CD4-positive, CD25-positive, alpha-beta regulatory T cell (primary cell): ENCODE measurements around the gene OR6Q1. TPM values are rescaled to one million over a fixed set of nuclear protein-coding genes. Genes with fewer than 3 reads are reported as not detected.

Experiments
- ATAC-seq, 2 donors: fragments of 150-1000 bp; cut with Tn5 transposase; one replicate each; pipeline ENCODE4 v1.10.0; 2021; ENCODE audit warnings: low read depth in 2 of 2, moderate number of reproducible peaks in 2 of 2, moderate library complexity in 1 of 2
- DNase-seq, 3 donors: peaks; one replicate each; pipeline versions ENCODE4 v3.0.0 to v3.0.0-alpha.2; 2012 to 2022; ENCODE audit warnings: mixed read lengths in 1 of 3
- H3K27ac ChIP-seq: one replicate; pipeline ENCODE4 v1.7.0; 2013; ENCODE audit warnings: mild to moderate bottlenecking, low read length; ENCODE audit not compliant: insufficient read depth, poor library complexity, severe bottlenecking
- H3K27me3 ChIP-seq: one replicate; pipeline ENCODE4 v1.7.0; 2013; ENCODE audit warnings: low read length; ENCODE audit not compliant: control insufficient read depth, insufficient read depth
- H3K36me3 ChIP-seq: one replicate; pipeline ENCODE4 v1.7.0; 2013; ENCODE audit warnings: mild to moderate bottlenecking, low read length, moderate library complexity; ENCODE audit not compliant: control insufficient read depth, insufficient read depth
- H3K4me1 ChIP-seq: 2 replicates; pipeline ENCODE4 v1.7.0; 2013; ENCODE audit warnings: mild to moderate bottlenecking, low read length; ENCODE audit not compliant: insufficient read depth, control insufficient read depth, poor library complexity, severe bottlenecking
- H3K4me3 ChIP-seq: one replicate; pipeline ENCODE4 v1.7.0; 2013; ENCODE audit warnings: low read depth, mild to moderate bottlenecking, low read length, moderate library complexity
- H3K9me3 ChIP-seq, 2 experiments: 1 replicate in 1 of 2; 2 replicates in 1 of 2; pipeline ENCODE4 v1.7.0; 2013; ENCODE audit warnings: low read length in 2 of 2, mild to moderate bottlenecking in 1 of 2, moderate library complexity in 1 of 2; ENCODE audit not compliant: control insufficient read depth in 2 of 2
- H3K27ac Mint-ChIP-seq, 3 donors: one replicate each; pipeline ENCODE4 v1.8.0; 2020 to 2022; ENCODE audit warnings: mild to moderate bottlenecking in 3 of 3, mixed read lengths in 3 of 3, moderate library complexity in 2 of 3
- H3K27me3 Mint-ChIP-seq: one replicate; pipeline ENCODE4 v1.8.0; 2022; ENCODE audit warnings: mild to moderate bottlenecking, mixed read lengths
- H3K36me3 Mint-ChIP-seq: one replicate; pipeline ENCODE4 v1.8.0; 2020; ENCODE audit warnings: mixed read lengths
- H3K4me1 Mint-ChIP-seq, 4 donors: one replicate each; pipeline ENCODE4 v1.8.0; 2020 to 2022; ENCODE audit warnings: mixed read lengths in 4 of 4, mild to moderate bottlenecking in 1 of 4
- H3K4me3 Mint-ChIP-seq, 4 donors: one replicate each; pipeline ENCODE4 v1.8.0; 2020 to 2022; ENCODE audit warnings: mild to moderate bottlenecking in 4 of 4, mixed read lengths in 4 of 4, moderate library complexity in 3 of 4
- H3K9me3 Mint-ChIP-seq, 7 donors: one replicate each; pipeline ENCODE4 v1.8.0; 2020 to 2022; ENCODE audit warnings: mixed read lengths in 7 of 7, mild to moderate bottlenecking in 3 of 7, moderate library complexity in 2 of 7
- polyA plus RNA-seq, 4 donors: library from polyadenylated mRNA; unstranded; fragments of 300-500 nt; fragmentation: Illumina TruSeq; gene quantifications; one replicate each; pipeline ENCODE4 v1.2.3, GENCODE V29; 2021
- total RNA-seq: library from RNA; stranded (reverse); gene quantifications from one replicate; pipeline ENCODE4 v1.2.3, GENCODE V29; 2022

Gene OR6Q1
- total and polyA plus RNA-seq, 5 donors from 2014 or later: not detected

GRCh38 chr11:58059007-58059350, 28.2 kb downstream of the OR6Q1 start:
- ATAC-seq: no peak
- H3K27me3 ChIP-seq: peaks cover 3% of the 10 kb centered on the region
- Mint-ChIP-seq H3K4me3 (no peak overlapping the region), H3K9me3 (peaks cover 0 to 3% (median 0%) of the 10 kb centered on the region in 7 donors), H3K36me3 (no peaks in the 10 kb centered on the region), H3K27me3 (peaks cover 5% of the 10 kb centered on the region), H3K4me1 (no peaks in the 10 kb centered on the region), H3K27ac (no peak overlapping the region)
- no peaks in the 10 kb centered on the region for H3K36me3 ChIP-seq
- no peak overlapping the region for H3K4me3 ChIP-seq
- no peak overlapping the region for H3K27ac ChIP-seq
- H3K9me3 ChIP-seq: no peaks in the 10 kb centered on the region
- no peaks in the 10 kb centered on the region for H3K4me1 ChIP-seq
- no peak for DNase-seq

- DNase-seq (no peak), ATAC-seq (no peak)
- no peak overlapping the region for H3K4me3 ChIP-seq
- H3K4me1 ChIP-seq: no peaks in the 10 kb centered on the region
- Mint-ChIP-seq H3K4me1 (no peaks in the 10 kb centered on the region), H3K27me3 (peaks cover 6% of the 10 kb centered on the region), H3K4me3 (no peak overlapping the region), H3K9me3 (no peaks in the 10 kb centered on the region), H3K36me3 (no peaks in the 10 kb centered on the region), H3K27ac (no peak overlapping the region)
- H3K36me3 ChIP-seq: no peaks in the 10 kb centered on the region
- H3K9me3 ChIP-seq: no peaks in the 10 kb centered on the region
- H3K27ac ChIP-seq: no peak overlapping the region
- H3K27me3 ChIP-seq: peaks cover 3% of the 10 kb centered on the region
Observed at GRCh38 chr11:58060535-58060934, 29.8 kb downstream of the OR6Q1 start.

- H3K27ac ChIP-seq: no peak overlapping the region
- no peak overlapping the region for H3K4me3 ChIP-seq
- no peaks in the 10 kb centered on the region for H3K36me3 Mint-ChIP-seq
- H3K36me3 ChIP-seq: no peaks in the 10 kb centered on the region
- no peak overlapping the region for H3K4me3 Mint-ChIP-seq
- ATAC-seq: no peak
- no peaks in the 10 kb centered on the region for H3K9me3 ChIP-seq
- peaks cover 3% of the 10 kb centered on the region for H3K27me3 ChIP-seq
- peaks cover 6% of the 10 kb centered on the region for H3K27me3 Mint-ChIP-seq
- H3K9me3 Mint-ChIP-seq: no peaks in the 10 kb centered on the region
- no peaks in the 10 kb centered on the region for H3K4me1 Mint-ChIP-seq
- H3K27ac Mint-ChIP-seq: no peak overlapping the region
- DNase-seq: no peak
- no peaks in the 10 kb centered on the region for H3K4me1 ChIP-seq
Observed at GRCh38 chr11:58060939-58061672, 30.4 kb downstream of the OR6Q1 start.

- Mint-ChIP-seq H3K27ac (no peak overlapping the region), H3K27me3 (peaks cover 6% of the 10 kb centered on the region), H3K9me3 (no peaks in the 10 kb centered on the region), H3K4me3 (no peak overlapping the region), H3K4me1 (no peaks in the 10 kb centered on the region), H3K36me3 (no peaks in the 10 kb centered on the region)
- Histone ChIP-seq H3K27ac (no peak overlapping the region), H3K4me1 (no peaks in the 10 kb centered on the region), H3K27me3 (peaks cover 3% of the 10 kb centered on the region), H3K36me3 (no peaks in the 10 kb centered on the region), H3K4me3 (no peak overlapping the region), H3K9me3 (no peaks in the 10 kb centered on the region)
- no peak for DNase-seq
- no peak for ATAC-seq
Observed at GRCh38 chr11:58061813-58062212, 31.1 kb downstream of the OR6Q1 start.

GRCh38 chr11:58067685-58068084, 36.9 kb downstream of the OR6Q1 start:
- Histone ChIP-seq H3K36me3 (no peaks in the 10 kb centered on the region), H3K27ac (no peak overlapping the region), H3K27me3 (no peaks in the 10 kb centered on the region), H3K4me3 (no peak overlapping the region), H3K4me1 (no peaks in the 10 kb centered on the region), H3K9me3 (no peaks in the 10 kb centered on the region)
- Mint-ChIP-seq H3K36me3 (no peaks in the 10 kb centered on the region), H3K9me3 (no peaks in the 10 kb centered on the region), H3K27ac (no peak overlapping the region), H3K4me1 (no peaks in the 10 kb centered on the region), H3K4me3 (no peak overlapping the region), H3K27me3 (peaks cover 6% of the 10 kb centered on the region)
- DNase-seq (no peak), ATAC-seq (no peak)

- DNase-seq: no peak
- no peaks in the 10 kb centered on the region for H3K4me1 ChIP-seq
- H3K27ac ChIP-seq: no peak overlapping the region
- no peaks in the 10 kb centered on the region for H3K9me3 ChIP-seq
- peaks cover 6% of the 10 kb centered on the region for H3K27me3 Mint-ChIP-seq
- H3K4me1 Mint-ChIP-seq: no peaks in the 10 kb centered on the region
- H3K9me3 Mint-ChIP-seq: no peaks in the 10 kb centered on the region
- no peak for ATAC-seq
- no peak overlapping the region for H3K4me3 Mint-ChIP-seq
- no peaks in the 10 kb centered on the region for H3K27me3 ChIP-seq
- no peak overlapping the region for H3K27ac Mint-ChIP-seq
- no peaks in the 10 kb centered on the region for H3K36me3 ChIP-seq
- no peak overlapping the region for H3K4me3 ChIP-seq
- no peaks in the 10 kb centered on the region for H3K36me3 Mint-ChIP-seq
Observed at GRCh38 chr11:58068655-58069054, 37.9 kb downstream of the OR6Q1 start.

GRCh38 chr11:58070585-58070984, 39.8 kb downstream of the OR6Q1 start:
- no peaks in the 10 kb centered on the region for H3K36me3 Mint-ChIP-seq
- no peaks in the 10 kb centered on the region for H3K4me1 ChIP-seq
- no peak overlapping the region for H3K27ac ChIP-seq
- no peaks in the 10 kb centered on the region for H3K27me3 Mint-ChIP-seq
- no peak overlapping the region for H3K4me3 ChIP-seq
- no peaks in the 10 kb centered on the region for H3K4me1 Mint-ChIP-seq
- H3K9me3 ChIP-seq: no peaks in the 10 kb centered on the region
- DNase-seq: no peak
- H3K27me3 ChIP-seq: no peaks in the 10 kb centered on the region
- H3K27ac Mint-ChIP-seq: no peak overlapping the region
- peaks cover 0 to 4% (median 0%) of the 10 kb centered on the region in 7 donors for H3K9me3 Mint-ChIP-seq
- H3K36me3 ChIP-seq: no peaks in the 10 kb centered on the region
- no peak for ATAC-seq
- no peak overlapping the region for H3K4me3 Mint-ChIP-seq

GRCh38 chr11:58075781-58076180, 45.0 kb downstream of the OR6Q1 start:
- H3K4me3 ChIP-seq: no peak overlapping the region
- H3K4me3 Mint-ChIP-seq: no peak overlapping the region
- ATAC-seq (no peak), DNase-seq (no peak)
- H3K9me3 Mint-ChIP-seq: peaks cover 0 to 6% (median 0%) of the 10 kb centered on the region in 7 donors
- no peaks in the 10 kb centered on the region for H3K4me1 Mint-ChIP-seq
- no peaks in the 10 kb centered on the region for H3K36me3 ChIP-seq
- no peak overlapping the region for H3K27ac Mint-ChIP-seq
- no peaks in the 10 kb centered on the region for H3K36me3 Mint-ChIP-seq
- H3K27me3 ChIP-seq: no peaks in the 10 kb centered on the region
- no peak overlapping the region for H3K27ac ChIP-seq
- H3K27me3 Mint-ChIP-seq: no peaks in the 10 kb centered on the region
- no peaks in the 10 kb centered on the region for H3K9me3 ChIP-seq
- no peaks in the 10 kb centered on the region for H3K4me1 ChIP-seq
